NOMO-1 treated with dmso at 0.1 percent for 144 hours (cell line): ENCODE measurements around the gene ATP6V0E2.
"Not testable (repeated sequence)": the region's sequence is repeated elsewhere in the genome, so short reads cannot be mapped to it uniquely, and the experiment has no call there.

Source experiments
- DNase-seq: peaks from one replicate; lab custom pipeline; 2025; ENCODE audit not compliant: unreplicated experiment; lab: John Stamatoyannopoulos, UW

The ATP6V0E2 gene

GRCh38 chr7:149873074-149873969 is at the start of gene ATP6V0E2:
Gene ATP6V0E2 (plus strand): TSS chr7:149873969. CDS start chr7:149874066, 97 bp downstream.
- peak; percentile 46 for DNase-seq

GRCh38 chr7:149824301-149824741 is 49.4 kb upstream of the ATP6V0E2 start:
- no peak for DNase-seq

GRCh38 chr7:149824748-149825566 is 48.8 kb upstream of the ATP6V0E2 start:
- DNase-seq: no peak

DNA sequence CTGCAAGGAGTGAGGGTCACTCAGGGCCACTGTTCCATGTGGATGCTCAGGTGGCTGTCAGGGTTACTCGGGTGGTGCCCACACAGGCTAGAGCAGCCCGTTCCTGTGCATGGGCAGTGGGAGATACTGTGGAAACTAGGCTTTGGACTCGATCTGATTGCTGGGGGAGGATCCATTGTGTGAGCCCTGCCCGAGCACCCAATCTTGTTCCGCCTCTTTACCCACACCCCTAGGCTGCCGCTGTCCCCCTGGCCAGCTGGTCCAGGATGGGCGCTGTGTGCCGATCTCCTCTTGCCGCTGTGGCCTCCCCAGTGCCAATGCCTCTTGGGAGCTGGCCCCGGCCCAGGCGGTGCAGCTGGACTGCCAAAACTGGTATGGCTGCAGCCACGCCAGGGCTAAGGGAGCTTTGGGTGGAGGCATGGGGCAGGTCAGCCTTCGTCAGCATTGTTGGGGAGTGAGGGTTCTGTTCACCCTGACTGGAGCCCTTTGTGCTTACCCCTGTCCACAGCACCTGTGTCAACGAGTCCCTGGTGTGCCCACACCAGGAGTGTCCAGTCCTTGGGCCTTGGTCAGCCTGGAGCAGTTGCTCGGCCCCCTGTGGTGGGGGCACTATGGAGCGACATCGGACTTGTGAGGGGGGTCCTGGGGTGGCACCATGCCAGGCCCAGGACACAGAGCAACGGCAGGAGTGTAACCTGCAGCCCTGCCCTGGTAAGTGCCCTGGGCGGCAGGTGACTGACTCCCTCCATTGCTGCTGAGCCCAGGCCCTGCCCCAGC is 48.0 kb upstream of the ATP6V0E2 start:
- DNase-seq: no peak

- no peak for DNase-seq
These were observed 47.3 kb upstream of the ATP6V0E2 start for GRCh38 chr7:149826344-149827088.

DNA sequence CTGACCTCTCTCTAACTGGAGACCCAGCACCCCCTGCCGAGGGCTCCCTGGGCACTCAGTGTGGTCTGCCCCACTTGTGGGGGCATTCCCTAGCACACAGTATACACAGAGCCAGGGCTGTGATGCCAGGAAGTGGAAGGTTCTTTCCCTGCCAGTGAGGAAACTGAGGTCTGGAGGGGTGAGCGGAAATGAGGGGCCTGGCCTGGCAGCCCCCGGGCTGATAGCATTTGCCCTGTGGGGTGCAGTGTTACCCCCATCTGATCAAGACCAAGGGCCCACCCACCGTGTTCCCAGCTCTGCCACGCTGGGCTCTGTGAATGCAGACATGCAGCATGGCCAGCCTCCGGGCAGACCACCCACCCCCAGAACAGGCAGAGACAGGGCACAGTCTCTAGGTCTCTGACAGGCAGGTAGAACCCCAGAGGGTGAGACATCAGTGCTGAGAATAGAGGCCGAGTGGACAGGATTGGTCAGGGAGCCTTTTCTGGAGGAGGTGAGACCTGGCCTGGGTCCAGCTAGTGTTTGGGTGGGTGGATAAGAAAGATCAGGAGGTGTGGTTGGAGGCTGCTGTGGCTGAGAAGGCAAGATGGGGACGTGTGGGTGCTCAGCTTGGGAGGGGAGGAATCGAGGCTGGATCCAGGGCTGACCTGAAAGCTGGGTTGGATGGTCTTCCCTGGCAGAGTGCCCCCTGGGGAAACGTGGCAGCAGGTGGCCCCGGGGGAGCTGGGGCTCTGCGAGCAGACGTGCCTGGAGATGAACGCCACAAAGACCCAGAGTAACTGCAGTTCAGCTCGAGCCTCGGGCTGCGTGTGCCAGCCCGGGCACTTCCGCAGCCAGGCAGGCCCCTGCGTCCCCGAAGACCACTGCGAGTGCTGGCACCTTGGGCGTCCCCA is 46.4 kb upstream of the ATP6V0E2 start:
- DNase-seq: no peak

- no peak for DNase-seq
These were observed 45.1 kb upstream of the ATP6V0E2 start for GRCh38 chr7:149828357-149829309.

- not testable (repeated sequence) for DNase-seq
These were observed 43.2 kb upstream of the ATP6V0E2 start for GRCh38 chr7:149830527-149830926.

GRCh38 chr7:149830997-149831740 is 42.6 kb upstream of the ATP6V0E2 start:
- no peak for DNase-seq

DNA sequence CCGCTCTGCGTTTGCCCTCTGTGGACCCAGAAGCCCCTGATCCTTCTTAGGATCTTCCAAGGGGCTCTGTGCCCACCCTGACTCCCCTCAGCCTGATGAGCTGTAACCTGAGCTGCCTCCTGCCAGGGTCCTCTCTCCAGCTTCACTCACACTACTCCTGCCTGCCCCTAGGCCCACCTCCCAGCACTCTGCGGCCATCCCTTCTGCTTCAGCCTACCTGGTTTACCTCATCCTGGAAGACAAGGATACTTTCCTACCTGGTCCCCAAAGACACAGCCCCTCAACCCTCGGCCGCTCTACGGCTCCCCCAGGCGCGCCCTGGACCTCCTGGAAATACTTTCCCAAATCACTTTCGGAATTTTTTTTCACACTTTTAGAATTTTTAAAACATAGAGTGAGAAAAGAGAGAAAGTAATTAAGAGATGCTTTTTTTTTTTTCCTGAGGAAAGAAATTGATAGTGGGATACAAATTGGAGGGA is 42.0 kb upstream of the ATP6V0E2 start:
- no peak for DNase-seq

DNA sequence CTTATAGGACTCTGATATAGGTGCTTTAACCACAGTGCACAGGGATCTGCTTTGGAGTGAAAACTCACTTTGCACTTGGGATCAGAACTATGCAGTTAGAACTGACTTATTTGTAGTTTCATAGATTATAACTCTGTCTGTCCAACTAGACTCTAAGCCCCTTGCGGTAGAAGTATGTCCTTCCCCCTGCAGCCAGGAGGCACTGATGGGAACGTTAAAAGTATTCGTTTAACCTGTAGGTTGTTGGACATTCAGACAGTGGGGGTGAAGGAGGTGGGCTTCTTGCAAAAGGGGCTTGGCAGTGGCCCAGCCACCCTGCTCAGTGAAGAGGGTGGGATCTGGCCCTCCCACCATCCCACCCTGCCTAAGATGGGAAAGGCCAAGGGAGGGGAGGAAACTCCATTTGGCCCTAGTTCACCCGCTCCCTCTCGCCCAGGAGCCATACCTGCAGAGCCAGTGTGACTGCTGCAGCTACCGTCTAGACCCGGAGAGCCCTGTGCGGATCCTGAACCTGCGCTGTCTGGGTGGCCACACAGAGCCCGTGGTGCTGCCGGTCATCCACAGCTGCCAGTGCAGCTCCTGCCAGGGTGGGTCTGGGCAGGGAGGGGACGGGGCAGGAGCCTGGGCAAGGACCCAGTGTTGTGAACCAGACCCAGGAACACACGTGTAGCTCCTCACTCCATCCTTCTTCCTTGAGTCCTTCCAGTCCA is 41.3 kb upstream of the ATP6V0E2 start:
- DNase-seq: no peak

DNA sequence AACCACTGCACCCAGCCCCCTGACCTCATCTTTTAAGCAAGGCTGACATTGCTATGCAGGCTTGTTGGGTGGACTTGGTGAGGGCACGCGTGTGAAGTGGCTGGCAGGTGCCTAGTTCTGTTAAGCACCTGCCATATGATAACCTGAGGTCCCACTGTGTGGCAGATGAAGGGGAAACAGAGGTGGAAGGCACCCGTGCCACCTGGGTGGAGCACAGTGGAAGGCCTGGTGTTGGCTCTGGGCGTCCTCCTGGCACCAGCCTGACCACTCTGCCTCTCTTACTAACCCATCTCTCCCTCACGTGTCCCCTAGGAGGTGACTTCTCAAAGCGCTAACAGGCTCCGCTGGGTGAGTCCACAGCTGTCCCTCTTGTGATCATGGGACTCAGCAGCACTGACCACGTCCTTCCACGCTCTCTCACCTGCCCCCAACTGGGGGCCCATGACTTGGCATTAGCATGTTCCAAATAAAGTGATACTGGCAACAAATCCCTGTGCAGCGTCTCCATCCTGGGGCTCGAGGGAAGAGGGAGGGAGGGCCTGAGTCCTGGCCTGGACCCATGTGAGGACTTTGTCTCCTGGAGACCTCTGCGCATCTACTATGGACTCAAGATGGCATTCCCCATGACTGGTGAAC is 40.2 kb upstream of the ATP6V0E2 start:
- no peak for DNase-seq

GRCh38 chr7:149834601-149835000 is 39.2 kb upstream of the ATP6V0E2 start:
- no peak for DNase-seq

GRCh38 chr7:149836434-149836833 is 37.3 kb upstream of the ATP6V0E2 start:
- DNase-seq: no peak

- no peak for DNase-seq
These were observed 36.1 kb upstream of the ATP6V0E2 start for GRCh38 chr7:149837564-149838223.
